ENCODE data around the gene PGPEP1. TPM values are rescaled to one million over a fixed set of nuclear protein-coding genes. Genes with fewer than 3 reads are reported as not detected.
"Not testable (repeated sequence)": the region's sequence is repeated elsewhere in the genome, so short reads cannot be mapped to it uniquely, and the experiment has no call there.

The PGPEP1 gene
- total RNA-seq, 4 donors from 2014 or later = 15.6 to 25.2 (median 18.0) TPM

- no peak for DNase-seq (ENCODE audit: low spot score)
- ATAC-seq (ENCODE audit: low FRiP score) = no peak
- no peak for TF ChIP-seq CTCF (IDR thresholded peaks at IDR 0.05)
These were observed 52.5 kb downstream of the PGPEP1 start for GRCh38 chr19:18392926-18393325.

GRCh38 chr19:18393836-18394235, 53.4 kb downstream of the PGPEP1 start:
- ATAC-seq (ENCODE audit: low FRiP score) (no peak), DNase-seq (ENCODE audit: low spot score) (no peak)
- TF ChIP-seq CTCF (IDR thresholded peaks at IDR 0.05) = no peak

- ATAC-seq (ENCODE audit: low FRiP score) (no peak), DNase-seq (ENCODE audit: low spot score) (no peak)
These were observed 56.3 kb downstream of the PGPEP1 start for GRCh38 chr19:18396471-18397241.

GRCh38 chr19:18397242-18398202, 57.1 kb downstream of the PGPEP1 start, which contains the start of gene LRRC25:
Gene LRRC25 (minus strand): TSS chr19:18397622. CDS start chr19:18396963, 659 bp downstream.
- no peak for TF ChIP-seq CTCF (IDR thresholded peaks at IDR 0.05)
- peak; percentile 31 for ATAC-seq (ENCODE audit: low FRiP score)
- DNase-seq (ENCODE audit: low spot score) = no peak

More at GRCh38 chr19:18396471-18397241, 56.3 kb downstream of the PGPEP1 start:
- TF ChIP-seq CTCF (IDR thresholded peaks at IDR 0.05) = no peak

- no peak for TF ChIP-seq CTCF (IDR thresholded peaks at IDR 0.05)
- DNase-seq (ENCODE audit: low spot score) (no peak), ATAC-seq (ENCODE audit: low FRiP score) (peak; percentile 44)
These were observed 58.6 kb downstream of the PGPEP1 start for GRCh38 chr19:18399008-18399407.

- ATAC-seq (ENCODE audit: low FRiP score) (peak; percentile 7), DNase-seq (ENCODE audit: low spot score) (no peak)
- TF ChIP-seq CTCF (IDR thresholded peaks at IDR 0.05) = no peak
These were observed 61.2 kb downstream of the PGPEP1 start for GRCh38 chr19:18401580-18402112.

- not testable (repeated sequence) for ATAC-seq (ENCODE audit: low FRiP score); DNase-seq (ENCODE audit: low spot score)
These were observed 62.3 kb downstream of the PGPEP1 start for GRCh38 chr19:18402455-18403248.

GRCh38 chr19:18405754-18406153, 65.4 kb downstream of the PGPEP1 start:
- ATAC-seq (ENCODE audit: low FRiP score); DNase-seq (ENCODE audit: low spot score): not testable (repeated sequence)
